Lung (tissue), 12 donors: ENCODE data around the gene CDK5RAP2. TPM values are rescaled to one million over a fixed set of nuclear protein-coding genes. Genes with fewer than 3 reads are reported as not detected.
"Not testable (repeated sequence)": the region's sequence is repeated elsewhere in the genome, so short reads cannot be mapped to it uniquely, and the experiment has no call there.

Experiments used
- ATAC-seq: fragments of 200-7000 bp; cut with Tn5 transposase; one replicate; pipeline ENCODE4 v1.9.1; 2020; ENCODE audit warnings: moderate number of reproducible peaks; ENCODE audit not compliant: insufficient read depth, low FRiP score
- DNase-seq, 3 donors: peaks; one replicate each; pipeline ENCODE4 v3.0.0-alpha.2; 2013 to 2017
- H3K27ac ChIP-seq, 2 donors: one replicate each; pipeline ENCODE4 v1.5.1; 2013; ENCODE audit warnings: mild to moderate bottlenecking in 2 of 2, moderate library complexity in 2 of 2, control low read depth in 1 of 2, inconsistent platforms in 1 of 2, low read depth in 1 of 2, low read length in 1 of 2
- H3K27me3 ChIP-seq, 3 donors: one replicate each; pipeline ENCODE4 v1.5.1; 2013; ENCODE audit warnings: low read length in 2 of 3; ENCODE audit not compliant: control insufficient read depth in 3 of 3, insufficient read depth in 3 of 3
- H3K36me3 ChIP-seq, 4 donors: one replicate each; pipeline ENCODE4 v1.5.1; 2013; ENCODE audit warnings: low read length in 4 of 4, mild to moderate bottlenecking in 1 of 4, moderate library complexity in 1 of 4; ENCODE audit not compliant: control insufficient read depth in 4 of 4, insufficient read depth in 4 of 4
- H3K4me1 ChIP-seq, 5 donors: one replicate each; pipeline ENCODE4 v1.5.1; 2013; ENCODE audit warnings: low read length in 5 of 5, mild to moderate bottlenecking in 2 of 5, moderate library complexity in 1 of 5; ENCODE audit not compliant: control insufficient read depth in 5 of 5, insufficient read depth in 5 of 5
- H3K4me3 ChIP-seq: one replicate; pipeline ENCODE4 v1.5.1; 2013; ENCODE audit warnings: mild to moderate bottlenecking, control low read depth, moderate library complexity
- H3K9ac ChIP-seq, 2 donors: one replicate each; pipeline ENCODE4 v1.5.1; 2013; ENCODE audit warnings: low read length in 2 of 2, control low read depth in 1 of 2; ENCODE audit not compliant: insufficient read depth in 1 of 2
- H3K9me3 ChIP-seq, 4 donors: one replicate each; pipeline ENCODE4 v1.5.1; 2013; ENCODE audit warnings: low read length in 3 of 4, mild to moderate bottlenecking in 1 of 4, moderate library complexity in 1 of 4; ENCODE audit not compliant: control insufficient read depth in 4 of 4, insufficient read depth in 3 of 4
- WGBS, 2 donors: extraction: QIAGEN DNeasy Blood & Tissue Kit; methylation state at CpG; one replicate each; pipeline ENCODE4 v1.1.7; 2013; 5-methylcytosine and 5-hydroxymethylcytosine counted together
- polyA plus RNA-seq, 2 donors: library from polyadenylated mRNA; stranded (reverse); fragments of 200-250 nt; gene quantifications; one replicate each; pipeline ENCODE4 v1.2.1, GENCODE V29; 2013
- total RNA-seq, 2 donors: library from RNA; depleted of rRNA in 1 of 2; stranded (reverse); fragments of >200 nt in 1 of 2; gene quantifications; one replicate each; pipeline ENCODE4 v1.2.1, GENCODE V29; 2014 to 2021
- TF ChIP-seq, protein P1 (sequence below): IDR thresholded peaks from 2 replicates; pipeline ENCODE4 v1.5.1; 2012; ENCODE audit warnings: mild to moderate bottlenecking; ENCODE audit errors: control extremely low read depth, extremely low read depth
- donor health status: control.
- donor health status: control.
- donor health status: Bipolar disorder and iron deficiency.
- donor health status: healthy.
- donor health status: DM: yes; HTN: yes; CAD: no.

The CDK5RAP2 gene
- total and polyA plus RNA-seq, 4 donors = 25.6 to 65.7 (median 35.9) TPM

DNA sequence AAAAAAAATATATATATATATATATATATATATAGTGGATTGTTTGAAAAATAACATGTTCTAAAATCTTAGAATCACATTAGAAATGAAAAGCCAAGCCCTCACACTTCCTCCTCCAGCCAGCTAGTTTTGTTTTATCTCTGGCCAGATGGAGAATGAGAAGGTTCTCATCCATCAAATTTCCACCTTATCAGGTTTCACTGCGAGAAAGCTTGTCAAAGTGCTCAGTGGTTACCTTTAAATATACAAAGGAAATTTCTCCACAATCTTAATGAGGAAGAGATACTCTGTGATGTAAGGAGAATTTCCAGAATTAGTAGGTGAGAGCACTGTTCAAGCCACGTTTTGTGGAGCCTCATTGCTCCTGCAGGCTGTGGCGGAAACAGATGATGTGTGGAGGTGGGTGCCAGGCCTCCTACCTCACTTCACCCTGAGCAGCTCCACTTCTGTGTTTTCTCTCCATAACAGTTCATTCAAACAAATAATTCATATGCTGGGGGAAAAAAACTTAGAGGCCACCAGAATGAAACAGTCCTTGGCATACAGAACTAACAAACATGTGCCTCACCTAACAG, 71.9 kb downstream of the CDK5RAP2 start:
- WGBS, 2 donors = 68 to 76% methylated on average over 3 of the region's 3 CpGs

DNA sequence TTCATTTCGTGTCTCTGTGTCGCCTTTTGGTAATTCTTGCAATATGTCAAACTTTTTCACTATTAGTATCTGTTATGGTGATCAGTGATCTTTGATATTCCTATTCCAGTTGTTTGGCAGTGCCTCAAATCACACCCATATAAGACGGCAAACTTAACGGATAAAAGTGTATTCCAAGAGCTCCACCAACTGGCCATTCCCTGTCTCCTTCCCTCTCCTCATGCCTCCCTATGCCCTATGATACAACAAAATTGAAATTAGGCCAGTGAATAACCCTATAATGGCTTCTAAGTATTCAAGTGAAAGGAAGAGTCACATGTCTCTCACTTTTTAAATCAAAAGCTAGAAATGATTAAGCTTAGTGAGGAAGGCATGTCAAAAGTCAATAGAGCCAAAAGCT, 74.8 kb downstream of the CDK5RAP2 start:
- Histone ChIP-seq H3K9me3 (peaks cover 0 to 3% (median 0%) of the 10 kb centered on the region in 4 donors), H3K27ac (no peak overlapping the region), H3K9ac (no peak overlapping the region), H3K4me1 (peaks cover 0 to 6% (median 0%) of the 10 kb centered on the region in 5 donors), H3K4me3 (no peak overlapping the region), H3K27me3 (no peaks in the 10 kb centered on the region), H3K36me3 (peaks cover 8 to 18% (median 13%) of the 10 kb centered on the region in 4 donors)
- TF ChIP-seq, protein P1, sequence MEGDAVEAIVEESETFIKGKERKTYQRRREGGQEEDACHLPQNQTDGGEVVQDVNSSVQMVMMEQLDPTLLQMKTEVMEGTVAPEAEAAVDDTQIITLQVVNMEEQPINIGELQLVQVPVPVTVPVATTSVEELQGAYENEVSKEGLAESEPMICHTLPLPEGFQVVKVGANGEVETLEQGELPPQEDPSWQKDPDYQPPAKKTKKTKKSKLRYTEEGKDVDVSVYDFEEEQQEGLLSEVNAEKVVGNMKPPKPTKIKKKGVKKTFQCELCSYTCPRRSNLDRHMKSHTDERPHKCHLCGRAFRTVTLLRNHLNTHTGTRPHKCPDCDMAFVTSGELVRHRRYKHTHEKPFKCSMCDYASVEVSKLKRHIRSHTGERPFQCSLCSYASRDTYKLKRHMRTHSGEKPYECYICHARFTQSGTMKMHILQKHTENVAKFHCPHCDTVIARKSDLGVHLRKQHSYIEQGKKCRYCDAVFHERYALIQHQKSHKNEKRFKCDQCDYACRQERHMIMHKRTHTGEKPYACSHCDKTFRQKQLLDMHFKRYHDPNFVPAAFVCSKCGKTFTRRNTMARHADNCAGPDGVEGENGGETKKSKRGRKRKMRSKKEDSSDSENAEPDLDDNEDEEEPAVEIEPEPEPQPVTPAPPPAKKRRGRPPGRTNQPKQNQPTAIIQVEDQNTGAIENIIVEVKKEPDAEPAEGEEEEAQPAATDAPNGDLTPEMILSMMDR = no peak
- 79 to 91% methylated on average over 4 of the region's 4 CpGs for WGBS, 2 donors
- ATAC-seq (peak; percentile 34), DNase-seq (no peak)

More for the DNA sequence above, 71.9 kb downstream of the CDK5RAP2 start:
- Histone ChIP-seq H3K27ac (no peak overlapping the region), H3K36me3 (peaks cover 7 to 26% (median 16%) of the 10 kb centered on the region in 4 donors), H3K9ac (no peak overlapping the region), H3K4me1 (peaks cover 0 to 8% (median 0%) of the 10 kb centered on the region in 5 donors), H3K9me3 (peaks cover 0 to 3% (median 0%) of the 10 kb centered on the region in 4 donors), H3K4me3 (no peak overlapping the region), H3K27me3 (no peaks in the 10 kb centered on the region)
- TF ChIP-seq, protein P1 = no peak
- DNase-seq (no peak), ATAC-seq (no peak)

DNA sequence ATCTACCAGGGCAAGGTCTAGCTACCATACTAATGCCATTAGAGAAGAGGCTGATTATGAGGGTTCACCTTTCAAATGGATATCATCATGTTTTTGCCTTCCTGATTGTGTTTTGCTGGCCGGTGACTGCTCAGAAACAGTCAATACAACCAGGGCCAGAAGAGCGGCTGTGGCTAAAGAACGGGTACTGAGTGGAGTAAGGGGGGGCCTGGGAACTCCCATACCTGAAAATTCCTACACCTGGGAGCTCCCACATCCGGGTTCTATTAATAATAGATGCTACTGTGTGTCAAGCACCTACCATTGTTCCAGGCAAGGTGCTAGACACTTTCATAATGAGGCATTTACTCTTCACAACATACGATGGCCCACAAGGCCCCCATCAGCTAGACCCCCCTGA, 79.2 kb downstream of the CDK5RAP2 start:
- TF ChIP-seq, protein P1 = no peak
- no peak for DNase-seq
- Histone ChIP-seq H3K4me1 (peaks cover 0 to 3% (median 0%) of the 10 kb centered on the region in 5 donors), H3K4me3 (no peak overlapping the region), H3K9ac (no peak overlapping the region), H3K27me3 (no peaks in the 10 kb centered on the region), H3K9me3 (no peaks in the 10 kb centered on the region), H3K36me3 (peaks cover 0 to 7% (median 6%) of the 10 kb centered on the region in 4 donors), H3K27ac (peak overlapping the region in 1 of 2 donors; percentile 20)
- ATAC-seq = no peak
- WGBS, 2 donors = 74 to 90% methylated on average over 5 of the region's 5 CpGs

DNA sequence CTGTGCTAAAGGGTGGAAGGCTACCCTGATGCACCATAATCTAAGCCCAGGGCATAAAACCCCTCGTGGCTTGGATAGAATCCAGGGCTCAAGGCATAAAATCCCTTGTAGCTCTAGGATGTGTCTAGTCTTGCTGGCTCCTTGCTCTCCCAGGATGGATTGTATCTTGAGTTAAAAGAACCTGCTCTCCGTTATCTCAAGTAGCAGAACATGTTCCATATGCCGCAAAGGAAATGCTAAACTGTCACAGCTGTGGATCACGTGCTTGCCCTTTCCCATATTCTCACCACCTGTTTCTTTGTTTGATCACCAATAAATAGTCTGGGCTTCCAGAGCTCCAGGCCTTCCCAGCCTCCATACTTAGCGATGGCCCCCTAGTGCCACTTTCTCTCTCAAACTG, 82.1 kb downstream of the CDK5RAP2 start:
- H3K9ac ChIP-seq, H3K27me3 ChIP-seq, H3K36me3 ChIP-seq, H3K4me3 ChIP-seq, H3K9me3 ChIP-seq, DNase-seq, H3K27ac ChIP-seq, ATAC-seq, H3K4me1 ChIP-seq: not testable (repeated sequence)
- 95 to 97% methylated on average over 5 of the region's 5 CpGs for WGBS, 2 donors

DNA sequence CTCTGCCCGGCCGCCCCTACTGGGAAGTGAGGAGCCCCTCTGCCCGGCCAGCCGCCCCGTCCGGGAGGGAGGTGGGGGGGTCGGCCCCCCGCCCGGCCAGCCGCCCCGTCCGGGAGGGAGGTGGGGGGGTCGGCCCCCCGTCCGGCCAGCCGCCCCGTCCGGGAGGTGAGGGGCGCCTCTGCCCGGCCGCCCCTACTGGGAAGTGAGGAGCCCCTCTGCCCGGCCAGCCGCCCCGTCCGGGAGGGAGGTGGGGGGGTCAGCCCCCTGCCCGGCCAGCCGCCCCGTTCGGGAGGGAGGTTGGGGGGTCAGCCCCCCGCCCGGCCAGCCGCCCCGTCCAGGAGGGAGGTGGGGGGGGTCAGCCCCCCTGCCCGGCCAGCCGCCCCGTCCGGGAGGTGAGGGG, 83.5 kb downstream of the CDK5RAP2 start:
- not testable (repeated sequence) for DNase-seq, ATAC-seq
- WGBS, 2 donors = 100% methylated on average over 4 of the region's 37 CpGs; no CpG with 5 or more reads in 1 of the 2 donors

More for the DNA sequence above, 83.5 kb downstream of the CDK5RAP2 start:
- H3K4me1 ChIP-seq, H3K27me3 ChIP-seq, H3K36me3 ChIP-seq, H3K4me3 ChIP-seq, H3K27ac ChIP-seq, H3K9ac ChIP-seq, H3K9me3 ChIP-seq: not testable (repeated sequence)
